Measurements from ENCODE around the gene SDS.

Gene SDS

GRCh38 chr12:113347892-113348291, 55.8 kb downstream of the SDS start:
- no peak for DNase-seq (ENCODE audit: low spot score)

DNA sequence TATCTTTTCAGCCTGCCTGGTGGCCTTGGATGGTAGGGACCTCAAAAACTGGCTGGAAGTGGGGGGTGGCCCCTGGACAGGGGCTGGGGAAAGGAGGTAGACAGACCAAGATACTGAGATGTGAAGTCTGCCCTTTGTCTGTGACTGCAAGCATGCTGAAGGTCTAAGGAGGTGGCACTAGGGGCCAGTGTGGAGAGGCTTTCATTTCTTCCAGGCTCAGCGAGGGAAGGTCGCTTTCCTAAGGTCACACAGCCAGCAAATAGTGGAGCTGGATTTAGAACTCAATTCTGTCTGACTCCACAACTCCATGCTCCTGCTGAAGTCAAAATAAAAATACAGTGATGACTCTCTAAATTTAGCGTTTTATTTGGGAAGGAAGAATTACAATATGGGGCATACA, 56.6 kb downstream of the SDS start:
- DNase-seq (ENCODE audit: low spot score): no peak

GRCh38 chr12:113346353-113346752, 57.3 kb downstream of the SDS start:
- no peak for DNase-seq (ENCODE audit: low spot score)

- no peak for DNase-seq (ENCODE audit: low spot score)
Observed at GRCh38 chr12:113345318-113345717, 58.4 kb downstream of the SDS start.
